Measurements from ENCODE around the gene ZNF75A. TPM values are rescaled to one million over a fixed set of nuclear protein-coding genes. Genes with fewer than 3 reads are reported as not detected.
"Not testable (repeated sequence)": the region's sequence is repeated elsewhere in the genome, so short reads cannot be mapped to it uniquely, and the experiment has no call there.

ZNF75A gene
- total and polyA plus RNA-seq, 2 experiments from 2014 or later = 29.6 to 36.9 TPM

GRCh38 chr16:3270718-3271117 is 34.6 kb upstream of the ZNF75A start:
- H3K9me3 Mint-ChIP-seq = peaks cover 62% of the 10 kb centered on the region
- not testable (repeated sequence) for H3K36me3 Mint-ChIP-seq (ENCODE audit: low read depth); H3K36me3 ChIP-seq (ENCODE audit: insufficient read depth); H3K27me3 ChIP-seq (ENCODE audit: insufficient read depth); H3K4me3 Mint-ChIP-seq; ATAC-seq; H3K27ac Mint-ChIP-seq; H2AFZ ChIP-seq; DNase-seq (ENCODE audit: low spot score); H3K27ac ChIP-seq (ENCODE audit: low read depth); H3F3A ChIP-seq (replicated peaks; ENCODE audit: low read depth); H3K79me2 ChIP-seq (replicated peaks; ENCODE audit: insufficient read depth); H3K9me2 ChIP-seq (ENCODE audit: insufficient read depth); H3K27me3 Mint-ChIP-seq (ENCODE audit: insufficient read depth, low read depth, poor library complexity); H3K4me1 Mint-ChIP-seq; H3K4me2 ChIP-seq; H3K4me3 ChIP-seq; H3K4me1 ChIP-seq (ENCODE audit: insufficient read depth); H4K20me1 ChIP-seq (replicated peaks; ENCODE audit: insufficient read depth)

DNA sequence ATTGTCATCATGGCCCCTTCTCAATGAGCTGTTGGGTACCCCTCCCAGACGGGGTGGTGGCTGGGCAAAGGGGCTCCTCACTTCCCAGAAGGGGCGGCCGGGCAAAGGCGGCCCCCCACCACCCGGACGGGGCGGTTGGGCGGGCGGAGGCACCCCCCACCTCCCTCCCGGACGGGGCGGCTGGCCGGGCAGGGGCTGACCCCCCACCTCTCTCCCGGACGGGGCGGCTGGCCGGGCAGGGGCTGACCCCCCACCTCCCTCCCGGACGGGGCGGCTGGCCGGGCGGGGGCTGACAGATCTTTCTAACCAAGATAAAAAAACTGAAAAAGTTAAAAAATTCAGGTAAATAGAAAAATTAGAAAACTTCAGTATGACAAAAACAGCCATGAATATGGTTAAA is 34.0 kb upstream of the ZNF75A start:
- DNase-seq (ENCODE audit: low spot score); H3K27ac Mint-ChIP-seq; H3K9me2 ChIP-seq (ENCODE audit: insufficient read depth); H3K79me2 ChIP-seq (replicated peaks; ENCODE audit: insufficient read depth); H3K36me3 ChIP-seq (ENCODE audit: insufficient read depth); H3K4me2 ChIP-seq; H3K4me3 Mint-ChIP-seq; H3K27me3 Mint-ChIP-seq (ENCODE audit: insufficient read depth, low read depth, poor library complexity); H2AFZ ChIP-seq; H3F3A ChIP-seq (replicated peaks; ENCODE audit: low read depth); H3K4me1 Mint-ChIP-seq; H3K27ac ChIP-seq (ENCODE audit: low read depth); H4K20me1 ChIP-seq (replicated peaks; ENCODE audit: insufficient read depth); H3K27me3 ChIP-seq (ENCODE audit: insufficient read depth); H3K4me1 ChIP-seq (ENCODE audit: insufficient read depth); H3K4me3 ChIP-seq; H3K36me3 Mint-ChIP-seq (ENCODE audit: low read depth); ATAC-seq: not testable (repeated sequence)
- H3K9me3 Mint-ChIP-seq = peaks cover 59% of the 10 kb centered on the region

- ATAC-seq (no peak), DNase-seq (ENCODE audit: low spot score) (no peak)
- H3K4me3 ChIP-seq = no peak overlapping the region
- H3K9me2 ChIP-seq (ENCODE audit: insufficient read depth) = peaks cover 4% of the 10 kb centered on the region; the same call in 1 of the 2 replicates
- no peaks in the 10 kb centered on the region for H3F3A ChIP-seq (replicated peaks; ENCODE audit: low read depth)
- no peak overlapping the region for H2AFZ ChIP-seq
- Mint-ChIP-seq H3K27ac (no peak overlapping the region), H3K9me3 (peaks cover 31% of the 10 kb centered on the region), H3K36me3 (ENCODE audit: low read depth) (no peaks in the 10 kb centered on the region), H3K4me3 (no peak overlapping the region), H3K4me1 (no peaks in the 10 kb centered on the region), H3K27me3 (ENCODE audit: insufficient read depth, low read depth, poor library complexity) (peaks cover 2% of the 10 kb centered on the region)
- H3K79me2 ChIP-seq (replicated peaks; ENCODE audit: insufficient read depth) = no peaks in the 10 kb centered on the region
- no peaks in the 10 kb centered on the region for H3K36me3 ChIP-seq (ENCODE audit: insufficient read depth)
- H3K27me3 ChIP-seq (ENCODE audit: insufficient read depth) = 0 out of 2 replicates have a peak, but pooled peaks cover 12% of the 10 kb centered on the region
- no peaks in the 10 kb centered on the region for H3K4me1 ChIP-seq (ENCODE audit: insufficient read depth)
- no peak overlapping the region for H3K4me2 ChIP-seq
- no peak overlapping the region for H3K27ac ChIP-seq (ENCODE audit: low read depth)
- H4K20me1 ChIP-seq (replicated peaks; ENCODE audit: insufficient read depth) = no peaks in the 10 kb centered on the region
- TF ChIP-seq ZNF331 (CRISPR knock-in tag; IDR thresholded peaks at IDR 0.05; ENCODE audit: low read depth) (no peak), ZNF114 (CRISPR knock-in tag; IDR thresholded peaks at IDR 0.05) (no peak), CREB1 (CRISPR knock-in tag; IDR thresholded peaks at IDR 0.05; ENCODE audit: low read depth) (no peak), EZH2 (IDR thresholded peaks at IDR 0.05; ENCODE audit: low read depth, unreplicated experiment) (no peak), JUNB (IDR thresholded peaks at IDR 0.05; ENCODE audit: unreplicated experiment) (no peak), POLR2AphosphoS5 (IDR thresholded peaks at IDR 0.05; ENCODE audit: low read depth) (no peak), NANOG (IDR thresholded peaks at IDR 0.05; ENCODE audit: borderline replicate concordance) (no peak), EZH2phosphoT487 (IDR thresholded peaks at IDR 0.05; ENCODE audit: unreplicated experiment) (no peak)
- TF ChIP-seq, protein P1, sequence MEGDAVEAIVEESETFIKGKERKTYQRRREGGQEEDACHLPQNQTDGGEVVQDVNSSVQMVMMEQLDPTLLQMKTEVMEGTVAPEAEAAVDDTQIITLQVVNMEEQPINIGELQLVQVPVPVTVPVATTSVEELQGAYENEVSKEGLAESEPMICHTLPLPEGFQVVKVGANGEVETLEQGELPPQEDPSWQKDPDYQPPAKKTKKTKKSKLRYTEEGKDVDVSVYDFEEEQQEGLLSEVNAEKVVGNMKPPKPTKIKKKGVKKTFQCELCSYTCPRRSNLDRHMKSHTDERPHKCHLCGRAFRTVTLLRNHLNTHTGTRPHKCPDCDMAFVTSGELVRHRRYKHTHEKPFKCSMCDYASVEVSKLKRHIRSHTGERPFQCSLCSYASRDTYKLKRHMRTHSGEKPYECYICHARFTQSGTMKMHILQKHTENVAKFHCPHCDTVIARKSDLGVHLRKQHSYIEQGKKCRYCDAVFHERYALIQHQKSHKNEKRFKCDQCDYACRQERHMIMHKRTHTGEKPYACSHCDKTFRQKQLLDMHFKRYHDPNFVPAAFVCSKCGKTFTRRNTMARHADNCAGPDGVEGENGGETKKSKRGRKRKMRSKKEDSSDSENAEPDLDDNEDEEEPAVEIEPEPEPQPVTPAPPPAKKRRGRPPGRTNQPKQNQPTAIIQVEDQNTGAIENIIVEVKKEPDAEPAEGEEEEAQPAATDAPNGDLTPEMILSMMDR (conservative IDR thresholded peaks at IDR 0.05; ENCODE audit: low read depth in 2 of 2) = no peak
- TF ChIP-seq, protein P2, sequence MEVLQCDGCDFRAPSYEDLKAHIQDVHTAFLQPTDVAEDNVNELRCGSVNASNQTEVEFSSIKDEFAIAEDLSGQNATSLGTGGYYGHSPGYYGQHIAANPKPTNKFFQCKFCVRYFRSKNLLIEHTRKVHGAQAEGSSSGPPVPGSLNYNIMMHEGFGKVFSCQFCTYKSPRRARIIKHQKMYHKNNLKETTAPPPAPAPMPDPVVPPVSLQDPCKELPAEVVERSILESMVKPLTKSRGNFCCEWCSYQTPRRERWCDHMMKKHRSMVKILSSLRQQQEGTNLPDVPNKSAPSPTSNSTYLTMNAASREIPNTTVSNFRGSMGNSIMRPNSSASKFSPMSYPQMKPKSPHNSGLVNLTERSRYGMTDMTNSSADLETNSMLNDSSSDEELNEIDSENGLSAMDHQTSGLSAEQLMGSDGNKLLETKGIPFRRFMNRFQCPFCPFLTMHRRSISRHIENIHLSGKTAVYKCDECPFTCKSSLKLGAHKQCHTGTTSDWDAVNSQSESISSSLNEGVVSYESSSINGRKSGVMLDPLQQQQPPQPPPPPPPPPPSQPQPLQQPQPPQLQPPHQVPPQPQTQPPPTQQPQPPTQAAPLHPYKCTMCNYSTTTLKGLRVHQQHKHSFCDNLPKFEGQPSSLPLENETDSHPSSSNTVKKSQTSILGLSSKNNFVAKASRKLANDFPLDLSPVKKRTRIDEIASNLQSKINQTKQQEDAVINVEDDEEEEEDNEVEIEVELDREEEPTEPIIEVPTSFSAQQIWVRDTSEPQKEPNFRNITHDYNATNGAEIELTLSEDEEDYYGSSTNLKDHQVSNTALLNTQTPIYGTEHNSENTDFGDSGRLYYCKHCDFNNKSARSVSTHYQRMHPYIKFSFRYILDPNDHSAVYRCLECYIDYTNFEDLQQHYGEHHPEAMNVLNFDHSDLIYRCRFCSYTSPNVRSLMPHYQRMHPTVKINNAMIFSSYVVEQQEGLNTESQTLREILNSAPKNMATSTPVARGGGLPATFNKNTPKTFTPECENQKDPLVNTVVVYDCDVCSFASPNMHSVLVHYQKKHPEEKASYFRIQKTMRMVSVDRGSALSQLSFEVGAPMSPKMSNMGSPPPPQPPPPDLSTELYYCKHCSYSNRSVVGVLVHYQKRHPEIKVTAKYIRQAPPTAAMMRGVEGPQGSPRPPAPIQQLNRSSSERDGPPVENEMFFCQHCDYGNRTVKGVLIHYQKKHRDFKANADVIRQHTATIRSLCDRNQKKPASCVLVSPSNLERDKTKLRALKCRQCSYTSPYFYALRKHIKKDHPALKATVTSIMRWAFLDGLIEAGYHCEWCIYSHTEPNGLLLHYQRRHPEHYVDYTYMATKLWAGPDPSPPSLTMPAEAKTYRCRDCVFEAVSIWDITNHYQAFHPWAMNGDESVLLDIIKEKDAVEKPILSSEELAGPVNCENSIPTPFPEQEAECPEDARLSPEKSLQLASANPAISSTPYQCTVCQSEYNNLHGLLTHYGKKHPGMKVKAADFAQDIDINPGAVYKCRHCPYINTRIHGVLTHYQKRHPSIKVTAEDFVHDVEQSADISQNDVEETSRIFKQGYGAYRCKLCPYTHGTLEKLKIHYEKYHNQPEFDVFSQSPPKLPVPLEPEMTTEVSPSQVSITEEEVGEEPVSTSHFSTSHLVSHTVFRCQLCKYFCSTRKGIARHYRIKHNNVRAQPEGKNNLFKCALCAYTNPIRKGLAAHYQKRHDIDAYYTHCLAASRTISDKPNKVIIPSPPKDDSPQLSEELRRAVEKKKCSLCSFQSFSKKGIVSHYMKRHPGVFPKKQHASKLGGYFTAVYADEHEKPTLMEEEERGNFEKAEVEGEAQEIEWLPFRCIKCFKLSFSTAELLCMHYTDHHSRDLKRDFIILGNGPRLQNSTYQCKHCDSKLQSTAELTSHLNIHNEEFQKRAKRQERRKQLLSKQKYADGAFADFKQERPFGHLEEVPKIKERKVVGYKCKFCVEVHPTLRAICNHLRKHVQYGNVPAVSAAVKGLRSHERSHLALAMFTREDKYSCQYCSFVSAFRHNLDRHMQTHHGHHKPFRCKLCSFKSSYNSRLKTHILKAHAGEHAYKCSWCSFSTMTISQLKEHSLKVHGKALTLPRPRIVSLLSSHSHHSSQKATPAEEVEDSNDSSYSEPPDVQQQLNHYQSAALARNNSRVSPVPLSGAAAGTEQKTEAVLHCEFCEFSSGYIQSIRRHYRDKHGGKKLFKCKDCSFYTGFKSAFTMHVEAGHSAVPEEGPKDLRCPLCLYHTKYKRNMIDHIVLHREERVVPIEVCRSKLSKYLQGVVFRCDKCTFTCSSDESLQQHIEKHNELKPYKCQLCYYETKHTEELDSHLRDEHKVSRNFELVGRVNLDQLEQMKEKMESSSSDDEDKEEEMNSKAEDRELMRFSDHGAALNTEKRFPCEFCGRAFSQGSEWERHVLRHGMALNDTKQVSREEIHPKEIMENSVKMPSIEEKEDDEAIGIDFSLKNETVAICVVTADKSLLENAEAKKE (CRISPR knock-in tag; IDR thresholded peaks at IDR 0.05) = no peak
These were observed 30.8 kb upstream of the ZNF75A start for GRCh38 chr16:3274490-3274889.
